H9 (cell line): ENCODE data around the gene STPG1. TPM values are rescaled to one million over a fixed set of nuclear protein-coding genes. Genes with fewer than 3 reads are reported as not detected.

ENCODE experiments used
- DNase-seq: peaks from one replicate; pipeline ENCODE4 v3.0.0-alpha.2; 2017
- H2AFZ ChIP-seq: one replicate; pipeline ENCODE4 v1.6.1; 2013; ENCODE audit warnings: mild to moderate bottlenecking, low read length, control low read depth, moderate library complexity
- H2AK5ac ChIP-seq: 2 replicates; pipeline ENCODE4 v1.6.1; 2013; ENCODE audit warnings: low read length, control low read depth, mixed read lengths; ENCODE audit not compliant: insufficient read length
- H2BK120ac ChIP-seq: one replicate; pipeline ENCODE4 v1.6.1; 2013; ENCODE audit warnings: low read depth, mild to moderate bottlenecking, low read length, control low read depth, inconsistent platforms; ENCODE audit not compliant: poor library complexity, severe bottlenecking
- H2BK12ac ChIP-seq: 2 replicates; pipeline ENCODE4 v1.6.1; 2013; ENCODE audit warnings: low read length, control low read depth, mixed read lengths, low read depth; ENCODE audit not compliant: insufficient read length
- H2BK15ac ChIP-seq: 2 replicates; pipeline ENCODE4 v1.6.1; 2013; ENCODE audit warnings: low read depth, low read length, control low read depth
- H2BK20ac ChIP-seq: one replicate; pipeline ENCODE4 v1.6.1; 2013; ENCODE audit warnings: low read depth, mild to moderate bottlenecking, low read length, control low read depth, inconsistent platforms; ENCODE audit not compliant: poor library complexity, severe bottlenecking
- H2BK5ac ChIP-seq: 2 replicates; pipeline ENCODE4 v1.6.1; 2013; ENCODE audit warnings: low read length, control low read depth, mixed read lengths; ENCODE audit not compliant: insufficient read length
- H3K14ac ChIP-seq: 2 replicates; pipeline ENCODE4 v1.6.1; 2013; ENCODE audit warnings: low read length, control low read depth; ENCODE audit not compliant: insufficient read depth
- H3K18ac ChIP-seq: 2 replicates; pipeline ENCODE4 v1.6.1; 2013; ENCODE audit warnings: low read depth, mild to moderate bottlenecking, mixed read lengths, low read length, control low read depth; ENCODE audit not compliant: insufficient read length
- H3K23ac ChIP-seq: 2 replicates; pipeline ENCODE4 v1.6.1; 2013; ENCODE audit warnings: low read length, control low read depth, mixed read lengths, low read depth; ENCODE audit not compliant: insufficient read length
- H3K23me2 ChIP-seq: 2 replicates; pipeline ENCODE4 v1.6.1; 2013; ENCODE audit warnings: low read depth, mild to moderate bottlenecking, mixed read lengths, low read length, control low read depth; ENCODE audit not compliant: insufficient read length, poor library complexity, severe bottlenecking
- H3K27ac ChIP-seq: 2 replicates; pipeline ENCODE4 v1.5.1; 2013; ENCODE audit warnings: low read length, control low read depth, mixed read lengths, low read depth; ENCODE audit not compliant: insufficient read length
- H3K27me3 ChIP-seq: 2 replicates; pipeline ENCODE4 v1.6.1; 2013; ENCODE audit warnings: low read length, control low read depth, inconsistent platforms; ENCODE audit not compliant: insufficient read depth
- H3K4ac ChIP-seq: 2 replicates; pipeline ENCODE4 v1.6.1; 2013; ENCODE audit warnings: low read depth, mild to moderate bottlenecking, control low read depth, inconsistent platforms, low read length, moderate library complexity
- H3K4me1 ChIP-seq: 2 replicates; pipeline ENCODE4 v1.6.1; 2013; ENCODE audit warnings: low read length, control low read depth, inconsistent platforms; ENCODE audit not compliant: insufficient read depth
- H3K4me2 ChIP-seq: 2 replicates; pipeline ENCODE4 v1.6.1; 2013; ENCODE audit warnings: low read length, control low read depth, mixed read lengths; ENCODE audit not compliant: insufficient read length, insufficient read depth
- H3K56ac ChIP-seq: 2 replicates; pipeline ENCODE4 v1.6.1; 2013; ENCODE audit warnings: low read depth, mild to moderate bottlenecking, mixed read lengths, low read length, control low read depth; ENCODE audit not compliant: insufficient read length
- H3K79me1 ChIP-seq: 2 replicates; pipeline ENCODE4 v1.6.1; 2013; ENCODE audit warnings: low read depth, mild to moderate bottlenecking, moderate library complexity, low read length, control low read depth, inconsistent platforms; ENCODE audit not compliant: insufficient read depth, poor library complexity, severe bottlenecking
- H3K79me2 ChIP-seq: 2 replicates; pipeline ENCODE4 v1.6.1; 2013; ENCODE audit warnings: low read length, control low read depth, inconsistent platforms; ENCODE audit not compliant: insufficient read depth
- H3K9ac ChIP-seq: 2 replicates; pipeline ENCODE4 v1.6.1; 2013; ENCODE audit warnings: low read length, control low read depth, mixed read lengths; ENCODE audit not compliant: insufficient read length; ENCODE audit errors: extremely low read depth
- H3K9me3 ChIP-seq: one replicate; pipeline ENCODE4 v1.6.1; 2013; ENCODE audit warnings: low read depth, low read length, inconsistent platforms; ENCODE audit not compliant: control insufficient read depth
- H3T11ph ChIP-seq: one replicate; pipeline ENCODE4 v1.6.1; 2013; ENCODE audit warnings: mild to moderate bottlenecking, low read length, control low read depth, inconsistent platforms
- H4K20me1 ChIP-seq: one replicate; pipeline ENCODE4 v1.6.1; 2013; ENCODE audit not compliant: control insufficient read depth, insufficient read length, insufficient read depth
- H4K5ac ChIP-seq: 2 replicates; pipeline ENCODE4 v1.6.1; 2013; ENCODE audit warnings: low read depth, mild to moderate bottlenecking, mixed read lengths, low read length, control low read depth; ENCODE audit not compliant: insufficient read length
- H4K8ac ChIP-seq: replicated peaks from 2 replicates; pipeline ENCODE4 v1.6.1; 2013; ENCODE audit warnings: low read length, control low read depth, mixed read lengths, low read depth; ENCODE audit not compliant: insufficient read length
- H4K91ac ChIP-seq: 2 replicates; pipeline ENCODE4 v1.6.1; 2013; ENCODE audit warnings: low read depth, mild to moderate bottlenecking, moderate library complexity, mixed read lengths, low read length, control low read depth; ENCODE audit not compliant: insufficient read length
- H3K27ac Mint-ChIP-seq, 3 experiments: 2 replicates in 2 of 3; 3 replicates in 1 of 3; pipeline ENCODE4 v1.8.0; 2020 to 2021; ENCODE audit warnings: mixed read lengths in 3 of 3, mild to moderate bottlenecking in 1 of 3, moderate library complexity in 1 of 3
- H3K27me3 Mint-ChIP-seq: 2 replicates; pipeline ENCODE4 v1.8.0; 2021; ENCODE audit warnings: low read depth, mild to moderate bottlenecking, moderate library complexity, mixed read lengths
- H3K36me3 Mint-ChIP-seq, 3 experiments: 2 replicates in 2 of 3; 3 replicates in 1 of 3; pipeline ENCODE4 v1.8.0; 2020 to 2021; ENCODE audit warnings: low read depth in 3 of 3, mixed read lengths in 3 of 3; ENCODE audit not compliant: insufficient read depth in 1 of 3
- H3K4me1 Mint-ChIP-seq, 2 experiments: 2 replicates each; pipeline ENCODE4 v1.8.0; 2020; ENCODE audit warnings: mixed read lengths in 2 of 2
- H3K4me3 Mint-ChIP-seq, 2 experiments: 2 replicates in 1 of 2; 3 replicates in 1 of 2; pipeline ENCODE4 v1.8.0; 2020 to 2021; ENCODE audit warnings: mild to moderate bottlenecking in 2 of 2, mixed read lengths in 2 of 2, moderate library complexity in 1 of 2
- H3K9me3 Mint-ChIP-seq, 2 experiments: 2 replicates in 1 of 2; 3 replicates in 1 of 2; pipeline ENCODE4 v1.8.0; 2020; ENCODE audit warnings: mild to moderate bottlenecking in 2 of 2, mixed read lengths in 2 of 2, moderate library complexity in 1 of 2
- CTCF ChIP-seq: fragments of 200-600 bp; sonication (generic); conservative IDR thresholded peaks from 3 replicates; pipeline ENCODE4 v1.8.0; 2021; ENCODE audit warnings: antibody characterized with exemption, mild to moderate bottlenecking
- whole genome bisulfite sequencing: extraction: QIAGEN DNeasy Blood & Tissue Kit; methylation state at CpG from one replicate; pipeline ENCODE4 v1.1.7; 2013; ENCODE audit warnings: missing lambda C conversion rate, low lambda C conversion rate, mixed read lengths; ENCODE audit not compliant: insufficient read length; ENCODE audit errors: extremely low coverage; 5-methylcytosine and 5-hydroxymethylcytosine counted together
- total RNA-seq: library from RNA; stranded (reverse); gene quantifications from 2 replicates; pipeline ENCODE4 v1.2.1, GENCODE V29; 2021

STPG1 gene
- total RNA-seq, 1 experiment from 2014 or later: 8.3 TPM

DNA sequence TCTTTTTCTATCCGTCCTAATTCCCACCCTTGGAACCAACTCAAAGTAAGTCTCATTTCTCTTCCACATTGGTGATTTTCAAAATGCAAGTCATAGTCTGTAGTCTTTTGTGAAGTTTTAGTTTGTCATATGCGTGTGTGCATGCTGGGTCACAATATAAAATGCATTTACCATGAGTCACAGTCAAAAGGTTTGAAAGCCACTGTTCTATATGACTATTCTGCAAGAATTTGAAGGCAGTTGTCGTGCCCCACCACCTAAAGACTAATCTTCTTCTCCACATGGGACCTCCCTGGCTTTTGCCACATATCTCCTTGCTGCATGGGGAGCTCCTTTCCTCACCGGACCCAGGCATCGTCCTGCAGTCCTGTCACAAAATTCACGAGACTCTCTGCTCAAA, 1.6 kb downstream of the STPG1 start:
- H3K9me3 ChIP-seq: no peaks in the 10 kb centered on the region
- H3K4ac ChIP-seq: no peak overlapping the region
- H4K5ac ChIP-seq: no peak overlapping the region
- H2BK120ac ChIP-seq: no peak overlapping the region
- Mint-ChIP-seq H3K27me3 (peaks cover 3% of the 10 kb centered on the region), H3K36me3 (0 out of 7 replicates have a peak, but pooled peaks cover 0 to 5% (median 0%) of the 10 kb centered on the region in 3 experiments), H3K9me3 (no peaks in the 10 kb centered on the region; a peak in 1 of 5 replicates), H3K4me1 (peaks cover 19 to 27% of the 10 kb centered on the region in 2 experiments), H3K27ac (no peak overlapping the region), H3K4me3 (no peak overlapping the region; a peak in 1 of 5 replicates)
- H3T11ph ChIP-seq: no peak overlapping the region
- H4K8ac ChIP-seq: no peak overlapping the region
- H4K91ac ChIP-seq: no peak overlapping the region
- no peak overlapping the region for H2AFZ ChIP-seq
- H3K27ac ChIP-seq: no peak overlapping the region
- H3K79me2 ChIP-seq: no peaks in the 10 kb centered on the region
- WGBS: no CpG with 5 or more reads among the region's 6 CpGs
- no peak overlapping the region for H3K18ac ChIP-seq
- H2BK15ac ChIP-seq: no peak overlapping the region
- no peaks in the 10 kb centered on the region for H3K79me1 ChIP-seq
- no peak overlapping the region for H2BK5ac ChIP-seq
- peaks cover 12% of the 10 kb centered on the region for H3K23me2 ChIP-seq
- no peaks in the 10 kb centered on the region for H3K4me1 ChIP-seq
- no peak overlapping the region for H2AK5ac ChIP-seq
- H3K27me3 ChIP-seq: no peaks in the 10 kb centered on the region
- H2BK20ac ChIP-seq: no peak overlapping the region
- no peak for DNase-seq
- no peak overlapping the region for H3K4me2 ChIP-seq
- H3K9ac ChIP-seq: no peak overlapping the region
- H3K23ac ChIP-seq: no peak overlapping the region
- no peak for TF ChIP-seq CTCF
- no peaks in the 10 kb centered on the region for H4K20me1 ChIP-seq
- no peak overlapping the region for H3K56ac ChIP-seq
- H2BK12ac ChIP-seq: no peak overlapping the region
- H3K14ac ChIP-seq: no peak overlapping the region
